Tongue (tissue), 2 donors: ENCODE measurements around the gene TOE1. TPM values are rescaled to one million over a fixed set of nuclear protein-coding genes. Genes with fewer than 3 reads are reported as not detected.
"Not testable (repeated sequence)": the region's sequence is repeated elsewhere in the genome, so short reads cannot be mapped to it uniquely, and the experiment has no call there.

Experiments
- DNase-seq: peaks from one replicate; pipeline ENCODE4 v3.0.0-alpha.2; 2015
- total RNA-seq: library from RNA; depleted of rRNA; stranded (reverse); fragments of >200 nt; gene quantifications from one replicate; pipeline ENCODE4 v1.2.3, GENCODE V29; 2014

Gene TOE1
- total RNA-seq, 1 donor from 2014 or later: 11.0 TPM

DNA sequence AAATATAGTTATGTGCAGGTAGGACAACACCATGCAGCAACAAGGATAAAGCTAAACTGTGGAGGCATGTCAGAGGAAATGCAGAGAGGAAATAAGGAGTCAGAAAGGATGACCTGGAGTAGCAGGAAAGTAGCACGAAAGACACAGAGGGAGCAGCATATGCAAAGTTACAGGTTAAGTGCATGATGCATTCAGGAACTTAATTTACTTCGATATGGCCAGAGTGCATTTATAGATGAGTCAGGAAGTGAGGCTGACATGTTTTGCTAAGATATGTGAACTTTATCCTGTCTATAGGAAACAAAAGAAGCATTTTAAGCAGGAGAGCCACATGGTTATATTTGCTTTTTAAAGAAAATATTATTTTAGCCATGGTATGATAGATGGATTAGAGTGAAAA, 15.7 kb downstream of the TOE1 start:
- no peak for DNase-seq

DNA sequence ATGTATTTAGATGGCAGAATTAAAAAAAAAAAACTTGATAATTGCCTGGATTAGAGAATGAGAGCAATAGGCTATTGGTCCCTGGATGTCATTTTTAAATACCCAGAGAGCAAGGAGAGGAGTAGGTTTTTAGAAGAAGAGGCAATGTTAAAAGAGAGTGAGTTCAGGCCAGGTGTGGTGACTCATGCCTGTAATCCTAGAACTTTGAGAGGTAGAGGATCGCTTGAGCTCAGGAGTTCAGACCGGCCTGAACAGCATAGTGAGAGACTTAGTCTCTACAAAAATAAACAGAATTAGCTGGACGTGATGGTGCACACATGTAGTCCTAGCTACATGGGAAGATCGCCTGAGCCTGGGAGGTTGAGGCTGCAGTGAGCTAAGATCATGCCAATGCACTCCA, 16.2 kb downstream of the TOE1 start:
- DNase-seq: no peak

DNA sequence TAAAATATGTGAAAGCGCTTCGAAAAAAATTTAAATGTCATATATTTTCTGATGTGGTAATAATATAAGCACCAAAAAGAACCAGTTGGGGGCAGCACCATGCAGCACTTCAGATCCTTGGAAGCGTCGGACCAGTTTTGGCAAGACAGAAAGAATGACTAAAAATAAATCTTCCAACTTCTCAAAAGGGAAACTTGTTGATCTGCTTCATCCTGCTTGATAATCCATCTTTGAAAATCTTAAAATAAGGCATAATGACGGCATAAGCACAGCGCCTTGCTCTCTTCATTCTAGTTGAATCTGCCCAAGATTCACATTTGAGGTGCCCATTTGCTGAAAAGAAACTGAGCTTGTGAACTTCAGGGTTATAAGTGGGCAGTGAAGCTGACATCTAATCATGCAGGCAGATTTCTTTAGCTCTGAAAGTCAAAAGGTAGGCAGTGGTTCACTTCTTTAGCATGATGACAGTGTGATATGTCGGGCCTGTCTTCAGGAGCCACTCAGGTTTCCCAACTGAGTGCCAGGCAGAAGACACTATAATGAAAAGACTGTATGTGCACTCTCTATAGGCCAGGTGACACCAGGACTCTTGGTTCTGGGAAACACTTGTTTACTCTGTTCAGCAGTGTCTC, 20.0 kb downstream of the TOE1 start:
- DNase-seq: peak; percentile 89

DNA sequence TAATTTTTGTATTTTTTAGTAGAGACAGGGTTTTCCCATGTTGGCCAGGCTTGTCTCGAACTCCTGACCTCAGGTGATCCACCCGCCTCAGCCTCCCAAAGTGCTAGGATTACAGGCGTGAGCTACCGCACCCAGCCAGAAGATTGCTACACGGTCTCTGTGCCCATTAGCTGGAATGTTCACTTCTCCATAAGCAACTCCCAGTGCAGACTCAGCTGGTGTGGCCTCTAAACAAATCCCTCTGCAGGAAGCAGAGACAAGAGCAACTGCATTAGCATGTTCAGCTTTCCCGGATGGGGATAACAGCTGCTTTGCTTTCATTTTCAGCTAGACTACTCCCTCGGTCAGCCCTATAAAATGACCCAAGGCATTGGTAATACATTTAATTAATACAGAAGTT, 21.0 kb downstream of the TOE1 start:
- peak; percentile 78 for DNase-seq

DNA sequence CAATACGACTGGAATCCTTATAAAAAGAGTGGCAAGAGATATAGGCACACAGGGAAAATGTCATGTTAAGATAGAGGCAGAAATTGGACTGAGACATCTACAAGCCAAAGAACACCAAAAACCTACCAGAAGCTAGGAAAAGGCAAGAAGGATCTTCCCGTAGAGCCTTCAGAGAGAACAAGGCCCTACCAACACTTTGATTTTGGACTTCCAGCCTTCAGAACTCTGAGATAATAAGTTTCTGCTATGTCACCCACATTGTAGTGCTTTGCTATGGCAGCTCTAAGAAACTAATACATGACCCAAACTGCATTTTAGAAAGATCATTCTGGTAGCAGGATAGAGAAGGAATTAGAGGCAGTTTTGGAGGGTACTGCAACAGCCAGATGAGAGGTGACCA, 24.3 kb downstream of the TOE1 start:
- DNase-seq: no peak

DNA sequence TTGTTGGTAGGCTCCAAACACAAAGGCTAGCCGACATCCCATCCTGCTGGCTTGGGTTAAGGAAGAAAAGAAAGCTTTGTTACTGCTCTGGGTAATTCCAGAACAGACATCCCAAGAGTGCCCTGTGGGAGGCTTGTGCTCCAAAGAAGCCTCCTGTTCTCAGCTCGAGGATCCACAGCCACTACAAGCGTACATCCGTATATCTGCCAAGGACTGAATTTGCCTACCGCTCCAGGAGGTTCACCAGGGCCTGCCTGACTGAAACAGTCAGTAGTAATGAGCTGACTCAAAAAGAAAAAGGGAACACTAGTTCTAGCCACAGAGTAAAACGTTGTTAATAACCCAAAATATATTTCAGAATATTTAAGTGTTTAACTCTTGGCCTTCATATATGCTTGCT, 25.1 kb downstream of the TOE1 start:
- no peak for DNase-seq

- DNase-seq: no peak
Measured at GRCh38 chr1:45370575-45370974, 30.6 kb downstream of the TOE1 start.

DNA sequence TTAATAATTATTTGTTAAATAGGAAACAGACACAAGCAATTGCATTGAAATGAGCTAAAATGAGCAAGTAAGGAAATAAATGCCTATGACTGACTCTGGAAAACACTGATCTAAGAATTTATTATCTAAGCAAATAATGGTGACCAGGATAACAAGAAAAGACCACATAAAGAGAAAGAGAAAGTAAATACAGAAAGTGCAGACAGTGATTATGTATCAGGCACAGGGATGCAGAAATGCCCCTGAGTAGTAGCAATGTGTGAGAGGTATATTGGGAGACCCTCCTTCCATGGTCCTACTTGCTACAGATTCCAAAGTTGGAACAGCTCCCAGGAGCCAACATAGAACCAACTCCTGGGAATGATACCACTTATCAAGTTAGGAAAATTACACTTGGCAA, 33.6 kb downstream of the TOE1 start:
- no peak for DNase-seq

DNA sequence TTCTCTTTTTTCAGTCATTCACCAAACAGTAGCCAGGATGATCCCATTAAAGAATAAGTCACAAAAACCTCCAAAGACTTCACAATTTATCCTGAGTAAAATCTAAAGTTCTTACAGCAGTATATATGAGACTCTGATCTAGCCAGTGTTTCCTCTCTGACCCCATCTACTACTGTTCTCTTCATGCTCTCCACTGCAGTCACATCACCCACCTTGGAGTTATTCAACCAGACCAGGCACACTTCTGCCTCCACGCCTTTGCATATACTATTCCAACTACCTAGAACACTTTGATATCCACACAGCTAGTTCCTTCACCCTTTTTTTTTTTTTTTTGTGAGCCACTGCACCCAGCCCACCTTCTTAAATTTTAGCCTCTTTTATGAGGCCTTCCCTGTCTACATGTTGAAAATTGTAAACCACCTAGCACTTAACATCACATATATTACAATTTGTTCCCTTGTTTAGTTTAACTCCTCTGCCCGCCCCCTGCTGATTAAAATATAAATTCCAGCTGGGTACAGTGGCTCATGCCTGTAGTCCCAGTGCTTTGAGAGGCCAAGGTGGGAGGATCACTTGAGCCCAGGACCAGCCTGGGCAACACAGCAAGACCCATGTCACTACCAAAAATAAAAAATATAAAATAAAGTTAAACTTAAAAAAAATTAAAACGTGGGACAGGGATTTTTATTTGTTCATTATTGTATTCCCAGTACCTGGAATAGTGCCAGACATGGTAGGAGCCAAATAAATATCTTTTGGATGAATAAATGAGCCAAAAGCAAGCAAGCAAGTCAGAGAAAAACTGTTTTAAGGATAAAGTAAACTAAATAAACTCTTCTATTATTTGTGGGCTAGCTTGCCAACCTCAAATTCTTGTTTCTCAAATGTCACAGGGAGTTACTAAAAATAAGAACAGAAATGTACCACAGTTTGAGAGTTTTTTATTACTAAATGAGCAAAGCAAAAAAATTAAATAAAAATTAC, 35.4 kb downstream of the TOE1 start:
- peak; percentile 30 for DNase-seq

DNA sequence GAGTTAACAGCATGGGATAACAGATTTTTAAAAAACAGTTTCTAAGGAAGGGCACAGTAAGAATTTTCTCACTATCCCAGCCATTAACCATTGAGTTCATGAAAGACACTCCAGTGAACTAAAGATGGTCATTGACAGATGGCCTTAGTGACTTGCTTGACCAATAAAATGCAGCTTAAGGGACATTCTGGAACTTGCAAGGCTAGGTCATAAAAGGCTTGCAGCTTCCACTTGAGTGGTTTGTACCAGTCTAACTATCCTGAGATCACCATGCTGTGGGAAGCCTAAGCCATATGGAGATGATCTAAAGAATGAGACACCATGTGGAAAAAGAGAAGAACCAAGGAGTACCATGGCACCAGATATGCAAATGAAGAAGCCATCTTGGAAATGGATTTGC, 38.2 kb downstream of the TOE1 start:
- no peak for DNase-seq

DNA sequence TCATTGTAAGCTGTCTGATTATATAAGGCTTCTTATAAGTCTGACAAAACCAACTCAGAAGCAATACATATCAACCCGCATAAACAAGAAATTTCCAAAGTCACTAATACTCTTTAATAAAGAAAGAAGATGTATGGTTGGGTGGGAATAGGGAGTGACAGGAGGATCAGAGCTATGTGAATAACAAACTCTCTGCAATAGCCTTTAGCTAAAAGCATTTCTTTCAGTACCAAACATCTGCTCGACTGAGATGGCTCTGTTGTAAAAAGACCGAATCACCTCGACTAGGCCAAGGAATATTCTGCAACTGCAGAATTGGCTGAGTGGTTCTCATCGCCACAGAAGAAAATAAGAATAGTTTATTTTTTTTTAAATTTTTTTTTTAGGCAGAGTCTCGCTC, 39.6 kb downstream of the TOE1 start:
- DNase-seq: no peak

GRCh38 chr1:45380125-45380524, 40.2 kb downstream of the TOE1 start:
- DNase-seq: no peak

GRCh38 chr1:45380730-45381129, 40.8 kb downstream of the TOE1 start:
- DNase-seq: no peak

GRCh38 chr1:45381243-45381642, 41.3 kb downstream of the TOE1 start:
- DNase-seq: no peak

GRCh38 chr1:45383191-45383590, 43.2 kb downstream of the TOE1 start:
- DNase-seq: no peak

DNA sequence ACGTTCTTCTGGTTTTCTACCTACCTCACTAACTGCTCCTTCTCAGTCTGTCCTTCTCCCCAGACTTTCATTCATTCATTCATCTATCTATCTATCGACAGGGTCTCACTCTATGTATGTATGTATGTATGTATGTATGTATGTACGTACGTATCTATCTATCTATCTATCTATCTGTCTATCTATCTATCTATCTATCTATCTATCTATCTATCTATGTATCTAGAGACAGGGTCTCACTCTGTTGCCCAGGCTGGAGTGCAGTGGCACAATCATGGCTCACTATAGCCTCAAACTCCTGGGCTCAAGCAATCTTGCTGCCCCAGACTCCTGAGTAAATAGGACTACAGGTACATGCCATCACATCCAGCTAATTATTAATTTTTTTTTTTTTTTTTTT, 44.2 kb downstream of the TOE1 start:
- DNase-seq: not testable (repeated sequence)

GRCh38 chr1:45385302-45385701, 45.3 kb downstream of the TOE1 start:
- DNase-seq: no peak

- no peak for DNase-seq
Measured at GRCh38 chr1:45386219-45386618, 46.2 kb downstream of the TOE1 start.

Other genes starting within 250 kb of the TOE1 start
- 1.4 TPM for gene ZSWIM5, start 133.6 kb upstream of the TOE1 start, total RNA-seq
- 0.21 TPM for gene HPDL, start 13.3 kb upstream of the TOE1 start, total RNA-seq
- 15.9 TPM for gene MUTYH, start 270 bp downstream of the TOE1 start, total RNA-seq
- 5.5 TPM for gene TESK2, start 151.0 kb downstream of the TOE1 start, total RNA-seq
- 1.8 TPM for gene CCDC163, start 159.9 kb downstream of the TOE1 start, total RNA-seq
- 1.9 TPM for gene MMACHC, start 160.1 kb downstream of the TOE1 start, total RNA-seq
- gene PRDX1, start 181.7 kb downstream of the TOE1 start, total RNA-seq: 150 TPM
- 88.8 TPM for gene AKR1A1, start 210.7 kb downstream of the TOE1 start, total RNA-seq
- 66.4 TPM for gene NASP, start 243.9 kb downstream of the TOE1 start, total RNA-seq